ENCODE measurements around the gene SIGLEC15.

DNA sequence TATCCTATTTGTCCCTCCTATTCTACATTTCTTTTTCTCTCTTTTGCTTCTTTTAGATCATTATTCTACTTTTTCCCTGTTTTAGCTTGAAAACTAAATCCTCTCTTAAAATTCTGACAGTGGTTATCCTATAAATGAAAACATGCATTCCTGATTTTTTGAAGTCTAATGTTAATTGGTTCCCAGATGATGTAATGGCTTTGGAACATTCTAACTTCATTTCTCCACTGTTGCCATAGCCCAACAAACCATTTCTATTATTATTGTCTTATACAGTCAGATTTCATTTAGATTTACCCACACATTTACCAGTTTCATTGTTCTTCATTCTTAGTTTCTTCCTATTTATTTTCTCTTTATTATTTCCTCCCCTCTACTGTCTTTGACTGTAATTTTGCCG lies 36.5 kb downstream of the SIGLEC15 start:
- TF ChIP-seq, protein P1, sequence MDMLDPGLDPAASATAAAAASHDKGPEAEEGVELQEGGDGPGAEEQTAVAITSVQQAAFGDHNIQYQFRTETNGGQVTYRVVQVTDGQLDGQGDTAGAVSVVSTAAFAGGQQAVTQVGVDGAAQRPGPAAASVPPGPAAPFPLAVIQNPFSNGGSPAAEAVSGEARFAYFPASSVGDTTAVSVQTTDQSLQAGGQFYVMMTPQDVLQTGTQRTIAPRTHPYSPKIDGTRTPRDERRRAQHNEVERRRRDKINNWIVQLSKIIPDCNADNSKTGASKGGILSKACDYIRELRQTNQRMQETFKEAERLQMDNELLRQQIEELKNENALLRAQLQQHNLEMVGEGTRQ (IDR thresholded peaks at IDR 0.05) = no peak
- TF ChIP-seq MYC (IDR thresholded peaks at IDR 0.05; ENCODE audit: borderline replicate concordance, low read length) (no peak), RAD21 (conservative IDR thresholded peaks at IDR 0.05 in 1 of 2, IDR thresholded peaks at IDR 0.05 in 1 of 2) (no peak), TP53 (CRISPR knock-in tag; IDR thresholded peaks at IDR 0.05) (no peak), BCL3 (IDR thresholded peaks at IDR 0.05) (no peak), RFX5 (IDR thresholded peaks at IDR 0.05) (no peak), NR3C1 (IDR thresholded peaks at IDR 0.05) (no peak), ZFP36 (IDR thresholded peaks at IDR 0.05; ENCODE audit: borderline replicate concordance, partially characterized antibody) (no peak), KDM1A (IDR thresholded peaks at IDR 0.05; ENCODE audit: low read depth) (no peak)
- TF ChIP-seq, protein P2, sequence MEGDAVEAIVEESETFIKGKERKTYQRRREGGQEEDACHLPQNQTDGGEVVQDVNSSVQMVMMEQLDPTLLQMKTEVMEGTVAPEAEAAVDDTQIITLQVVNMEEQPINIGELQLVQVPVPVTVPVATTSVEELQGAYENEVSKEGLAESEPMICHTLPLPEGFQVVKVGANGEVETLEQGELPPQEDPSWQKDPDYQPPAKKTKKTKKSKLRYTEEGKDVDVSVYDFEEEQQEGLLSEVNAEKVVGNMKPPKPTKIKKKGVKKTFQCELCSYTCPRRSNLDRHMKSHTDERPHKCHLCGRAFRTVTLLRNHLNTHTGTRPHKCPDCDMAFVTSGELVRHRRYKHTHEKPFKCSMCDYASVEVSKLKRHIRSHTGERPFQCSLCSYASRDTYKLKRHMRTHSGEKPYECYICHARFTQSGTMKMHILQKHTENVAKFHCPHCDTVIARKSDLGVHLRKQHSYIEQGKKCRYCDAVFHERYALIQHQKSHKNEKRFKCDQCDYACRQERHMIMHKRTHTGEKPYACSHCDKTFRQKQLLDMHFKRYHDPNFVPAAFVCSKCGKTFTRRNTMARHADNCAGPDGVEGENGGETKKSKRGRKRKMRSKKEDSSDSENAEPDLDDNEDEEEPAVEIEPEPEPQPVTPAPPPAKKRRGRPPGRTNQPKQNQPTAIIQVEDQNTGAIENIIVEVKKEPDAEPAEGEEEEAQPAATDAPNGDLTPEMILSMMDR (IDR thresholded peaks at IDR 0.05) = no peak
